Loucy (cell line): ENCODE measurements around the gene MB.

Experiments used
- H2AFZ ChIP-seq: fragments of 200-600 bp; sonication (generic); 2 replicates; pipeline ENCODE4 v1.6.0; 2016; ENCODE audit warnings: antibody characterized with exemption, mild to moderate bottlenecking, low read length, moderate library complexity
- H3F3A ChIP-seq: fragments of 200-600 bp; 2 replicates; pipeline ENCODE4 v1.6.0; 2016; ENCODE audit warnings: antibody characterized with exemption, low read depth, mild to moderate bottlenecking
- H3K27me3 ChIP-seq: fragments of 200-600 bp; sonication (generic); 2 replicates; pipeline ENCODE4 v1.6.1; 2014; ENCODE audit warnings: low read length, mild to moderate bottlenecking; ENCODE audit not compliant: insufficient read depth, poor library complexity, severe bottlenecking
- H3K36me3 ChIP-seq: fragments of 200-600 bp; sonication (generic); 2 replicates; pipeline ENCODE4 v1.6.1; 2016; ENCODE audit warnings: low read length; ENCODE audit not compliant: insufficient read depth
- H3K4me1 ChIP-seq: fragments of 200-600 bp; sonication (generic); 2 replicates; pipeline ENCODE4 v1.5.1; 2014; ENCODE audit warnings: low read length, mild to moderate bottlenecking; ENCODE audit not compliant: insufficient read depth, poor library complexity, severe bottlenecking
- H3K4me2 ChIP-seq: fragments of 200-600 bp; sonication (generic); 2 replicates; pipeline ENCODE4 v1.6.0; 2014; ENCODE audit warnings: antibody characterized with exemption, low read length, low read depth, mild to moderate bottlenecking; ENCODE audit not compliant: poor library complexity, severe bottlenecking
- H3K4me3 ChIP-seq: fragments of 200-600 bp; sonication (generic); 2 replicates; pipeline ENCODE4 v1.5.1; 2014; ENCODE audit warnings: low read length, mild to moderate bottlenecking, mixed read lengths; ENCODE audit not compliant: poor library complexity, severe bottlenecking
- H3K79me2 ChIP-seq: fragments of 200-600 bp; sonication (generic); 2 replicates; pipeline ENCODE4 v1.6.1; 2014; ENCODE audit warnings: low read length; ENCODE audit not compliant: insufficient read depth
- H3K9ac ChIP-seq: fragments of 200-600 bp; sonication (generic); 2 replicates; pipeline ENCODE4 v1.6.0; 2014; ENCODE audit warnings: mild to moderate bottlenecking, low read depth, low read length, moderate library complexity; ENCODE audit not compliant: poor library complexity, severe bottlenecking
- H3K9me2 ChIP-seq: fragments of 200-600 bp; sonication (generic); replicated peaks from 2 replicates; pipeline ENCODE4 v1.6.1; 2016; ENCODE audit warnings: low read depth, low read length, mixed read lengths
- H3K9me3 ChIP-seq: fragments of 200-600 bp; sonication (generic); 2 replicates; pipeline ENCODE4 v1.6.1; 2014; ENCODE audit warnings: mild to moderate bottlenecking, antibody characterized with exemption, low read length, low read depth; ENCODE audit not compliant: insufficient read depth
- H4K20me1 ChIP-seq: fragments of 200-600 bp; sonication (generic); 2 replicates; pipeline ENCODE4 v1.6.0; 2014; ENCODE audit warnings: antibody characterized with exemption, low read length, mild to moderate bottlenecking; ENCODE audit not compliant: insufficient read depth, poor library complexity, severe bottlenecking
- CTCF ChIP-seq: fragments of 200-600 bp; sonication (generic); conservative IDR thresholded peaks from 2 replicates; pipeline ENCODE4 v1.5.1; 2014; ENCODE audit warnings: mild to moderate bottlenecking, antibody characterized with exemption, low read length
- EZH2phosphoT487 ChIP-seq: fragments of 200-600 bp; IDR thresholded peaks from 2 replicates; pipeline ENCODE4 v1.6.1; 2018; ENCODE audit warnings: antibody characterized with exemption, mild to moderate bottlenecking, moderate library complexity, borderline replicate concordance

Gene MB

GRCh38 chr22:35578836-35579575 is 38.1 kb downstream of the MB start:
- H3K4me3 ChIP-seq, result no peak overlapping the region
- no peak overlapping the region for H2AFZ ChIP-seq
- H3K9me2 ChIP-seq, result no peaks in the 10 kb centered on the region
- no peaks in the 10 kb centered on the region for H3K79me2 ChIP-seq
- H3K27me3 ChIP-seq, result no peaks in the 10 kb centered on the region
- H3K4me2 ChIP-seq, result no peak overlapping the region
- TF ChIP-seq EZH2phosphoT487 (no peak), CTCF (no peak)
- no peaks in the 10 kb centered on the region for H3K4me1 ChIP-seq
- no peaks in the 10 kb centered on the region for H3K9me3 ChIP-seq
- H4K20me1 ChIP-seq, result no peaks in the 10 kb centered on the region
- no peaks in the 10 kb centered on the region for H3K36me3 ChIP-seq
- no peaks in the 10 kb centered on the region for H3F3A ChIP-seq
- H3K9ac ChIP-seq, result no peak overlapping the region

GRCh38 chr22:35577799-35578659 is 39.1 kb downstream of the MB start:
- H3K9me2 ChIP-seq, result no peaks in the 10 kb centered on the region
- no peaks in the 10 kb centered on the region for H4K20me1 ChIP-seq
- no peaks in the 10 kb centered on the region for H3K36me3 ChIP-seq
- no peaks in the 10 kb centered on the region for H3K4me1 ChIP-seq
- no peak overlapping the region for H3K4me2 ChIP-seq
- no peak overlapping the region for H2AFZ ChIP-seq
- TF ChIP-seq CTCF (no peak), EZH2phosphoT487 (no peak)
- no peak overlapping the region for H3K9ac ChIP-seq
- no peaks in the 10 kb centered on the region for H3K27me3 ChIP-seq
- H3K9me3 ChIP-seq, result no peaks in the 10 kb centered on the region
- no peak overlapping the region for H3K4me3 ChIP-seq
- no peaks in the 10 kb centered on the region for H3K79me2 ChIP-seq
- H3F3A ChIP-seq, result no peaks in the 10 kb centered on the region

- Histone ChIP-seq H4K20me1 (no peaks in the 10 kb centered on the region), H3K79me2 (no peaks in the 10 kb centered on the region), H3K9ac (no peak overlapping the region), H3K4me2 (no peak overlapping the region), H3K9me2 (no peaks in the 10 kb centered on the region), H3K27me3 (no peaks in the 10 kb centered on the region), H2AFZ (no peak overlapping the region), H3K4me3 (no peak overlapping the region), H3K4me1 (no peaks in the 10 kb centered on the region), H3K36me3 (no peaks in the 10 kb centered on the region), H3F3A (no peaks in the 10 kb centered on the region), H3K9me3 (no peaks in the 10 kb centered on the region)
- TF ChIP-seq CTCF (no peak), EZH2phosphoT487 (no peak)
Measured at GRCh38 chr22:35576671-35577070, 40.5 kb downstream of the MB start.
